Thoracic aorta (tissue), 2 donors: ENCODE data around the gene SCAMP5. TPM values are rescaled to one million over a fixed set of nuclear protein-coding genes. Genes with fewer than 3 reads are reported as not detected.

Source experiments
- ATAC-seq: fragments of 150-250 bp; one replicate; pipeline ENCODE4 v1.8.0; 2017; ENCODE audit warnings: low read depth; ENCODE audit not compliant: insufficient number of reproducible peaks, low FRiP score
- DNase-seq: peaks from one replicate; pipeline ENCODE4 v3.0.0-alpha.2; 2020; ENCODE audit warnings: low spot score
- H3K27ac ChIP-seq, 2 donors: fragments of 200-600 bp; sonication (generic); 1 replicate in 1 of 2; 2 replicates in 1 of 2; pipeline ENCODE4 v1.5.1; 2016; ENCODE audit warnings: mild to moderate bottlenecking in 2 of 2, moderate library complexity in 2 of 2
- H3K27me3 ChIP-seq: fragments of 200-600 bp; sonication (generic); replicated peaks from 2 replicates; pipeline ENCODE4 v1.6.0; 2016; ENCODE audit warnings: mild to moderate bottlenecking; ENCODE audit not compliant: insufficient read depth
- H3K36me3 ChIP-seq: fragments of 200-600 bp; sonication (generic); one replicate; pipeline ENCODE4 v1.5.1; 2016
- H3K4me1 ChIP-seq, 2 donors: fragments of 200-600 bp; sonication (generic); 1 replicate in 1 of 2; 2 replicates in 1 of 2; pipeline versions ENCODE4 v1.5.1 to v1.6.0; 2016; ENCODE audit warnings: low read depth in 2 of 2, mild to moderate bottlenecking in 1 of 2; ENCODE audit not compliant: control insufficient read depth in 1 of 2
- H3K4me3 ChIP-seq: fragments of 200-600 bp; sonication (generic); 2 replicates; pipeline ENCODE4 v1.5.1; 2016; ENCODE audit warnings: mild to moderate bottlenecking
- H3K9me3 ChIP-seq: fragments of 200-600 bp; sonication (generic); 2 replicates; pipeline ENCODE4 v1.5.1; 2016
- CTCF ChIP-seq: fragments of 200-600 bp; sonication (generic); IDR thresholded peaks from one replicate; pipeline ENCODE4 v1.5.1; 2019; ENCODE audit warnings: antibody characterized with exemption
- total RNA-seq, 2 donors: library from RNA; depleted of rRNA; stranded (reverse); fragments of >200 nt; gene quantifications; one replicate each; pipeline versions ENCODE4 v1.1.0 to v1.2.3, GENCODE V29; 2016

Gene SCAMP5
- total RNA-seq, 2 donors from 2014 or later = 1.5 to 3.5 TPM

GRCh38 chr15:74958908-74959585, 36.3 kb upstream of the SCAMP5 start:
- Histone ChIP-seq H3K27me3 (no peaks in the 10 kb centered on the region), H3K4me3 (peak overlapping the region; percentile 74), H3K9me3 (no peaks in the 10 kb centered on the region), H3K4me1 (peaks cover 16 to 48% of the 10 kb centered on the region in 2 donors), H3K27ac (peak overlapping the region; percentile 25 to 87), H3K36me3 (no peaks in the 10 kb centered on the region)
- no peak for TF ChIP-seq CTCF
- ATAC-seq (no peak), DNase-seq (no peak)

- H3K36me3 ChIP-seq = no peaks in the 10 kb centered on the region
- peak overlapping the region in 1 of 2 donors; percentile 87 for H3K27ac ChIP-seq
- no peak for ATAC-seq
- peaks cover 16 to 43% of the 10 kb centered on the region in 2 donors for H3K4me1 ChIP-seq
- TF ChIP-seq CTCF = no peak
- H3K4me3 ChIP-seq = peak overlapping the region; percentile 74
- no peak for DNase-seq
- H3K9me3 ChIP-seq = no peaks in the 10 kb centered on the region
- no peaks in the 10 kb centered on the region for H3K27me3 ChIP-seq
Measured at GRCh38 chr15:74959586-74959939, 35.8 kb upstream of the SCAMP5 start.

GRCh38 chr15:74960286-74960685, 35.1 kb upstream of the SCAMP5 start:
- ATAC-seq (no peak), DNase-seq (no peak)
- no peak for TF ChIP-seq CTCF
- Histone ChIP-seq H3K4me3 (no peak overlapping the region), H3K9me3 (no peaks in the 10 kb centered on the region), H3K36me3 (no peaks in the 10 kb centered on the region), H3K27me3 (no peaks in the 10 kb centered on the region), H3K27ac (no peak overlapping the region), H3K4me1 (peaks cover 16 to 36% of the 10 kb centered on the region in 2 donors)

- Histone ChIP-seq H3K4me1 (peaks cover 14 to 27% of the 10 kb centered on the region in 2 donors), H3K9me3 (no peaks in the 10 kb centered on the region), H3K27me3 (no peaks in the 10 kb centered on the region), H3K27ac (no peak overlapping the region), H3K4me3 (no peak overlapping the region), H3K36me3 (no peaks in the 10 kb centered on the region)
- no peak for TF ChIP-seq CTCF
- DNase-seq (no peak), ATAC-seq (no peak)
Measured at GRCh38 chr15:74960995-74961588, 34.3 kb upstream of the SCAMP5 start.

DNA sequence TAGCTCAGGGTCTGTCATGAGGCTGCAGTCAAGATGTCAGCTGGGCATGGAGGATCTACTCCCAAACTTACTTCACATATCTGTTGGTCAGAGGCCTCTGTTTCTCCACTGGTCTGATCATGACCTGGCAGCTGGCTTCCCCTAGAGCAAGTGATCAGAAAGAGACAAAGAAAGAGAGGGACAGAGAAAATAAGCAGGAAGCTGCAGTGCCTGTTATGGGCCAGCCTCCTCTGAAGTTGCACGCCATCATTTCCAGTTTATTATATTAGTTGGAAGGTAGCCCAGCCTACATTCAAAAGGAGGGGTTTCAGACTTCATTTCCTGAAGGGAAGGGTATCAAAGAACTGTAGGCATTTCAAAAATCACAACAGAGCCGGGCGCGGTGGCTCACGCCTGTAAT, 33.7 kb upstream of the SCAMP5 start:
- no peak for TF ChIP-seq CTCF
- H3K27ac ChIP-seq = no peak overlapping the region

More for the DNA sequence above, 33.7 kb upstream of the SCAMP5 start:
- DNase-seq = no peak
- Histone ChIP-seq H3K36me3 (no peaks in the 10 kb centered on the region), H3K9me3 (no peaks in the 10 kb centered on the region), H3K4me1 (peaks cover 14 to 26% of the 10 kb centered on the region in 2 donors), H3K27me3 (no peaks in the 10 kb centered on the region), H3K4me3 (no peak overlapping the region)
- ATAC-seq = no peak
